NCI-H1930 (cell line): ENCODE results near the gene HRH4.

Experiments
- DNase-seq, 2 experiments: peaks; one replicate each; lab custom pipeline; 2025; lab: John Stamatoyannopoulos, UW

The HRH4 gene

GRCh38 chr18:24466771-24467170 lies 6.3 kb downstream of the HRH4 start:
- no peak for DNase-seq

- DNase-seq: no peak
Measured at GRCh38 chr18:24470022-24470618, 9.7 kb downstream of the HRH4 start.

- DNase-seq: no peak
Measured at GRCh38 chr18:24470805-24471204, 10.4 kb downstream of the HRH4 start.

- no peak for DNase-seq
Measured at GRCh38 chr18:24472591-24472990, 12.2 kb downstream of the HRH4 start.

GRCh38 chr18:24474406-24474805 lies 14.0 kb downstream of the HRH4 start:
- no peak for DNase-seq

GRCh38 chr18:24475926-24476589 lies 15.6 kb downstream of the HRH4 start:
- DNase-seq: no peak

- DNase-seq: no peak
Measured at GRCh38 chr18:24479371-24479770, 18.9 kb downstream of the HRH4 start.

- no peak for DNase-seq
Measured at GRCh38 chr18:24482821-24483220, 22.4 kb downstream of the HRH4 start.

- no peak for DNase-seq
Measured at GRCh38 chr18:24485681-24486080, 25.2 kb downstream of the HRH4 start.

- DNase-seq: no peak
Measured at GRCh38 chr18:24486684-24487083, 26.2 kb downstream of the HRH4 start.

- DNase-seq: peak in 1 of 2 experiments; percentile 28
Measured at GRCh38 chr18:24488824-24489493, 28.5 kb downstream of the HRH4 start.

- DNase-seq: no peak
Measured at GRCh38 chr18:24490539-24490938, 30.1 kb downstream of the HRH4 start.

- no peak for DNase-seq
Measured at GRCh38 chr18:24491927-24492834, 31.7 kb downstream of the HRH4 start.

- no peak for DNase-seq
Measured at GRCh38 chr18:24494586-24494985, 34.1 kb downstream of the HRH4 start.

GRCh38 chr18:24497031-24497754 lies 36.8 kb downstream of the HRH4 start:
- no peak for DNase-seq

- DNase-seq: no peak
Measured at GRCh38 chr18:24499814-24500213, 39.4 kb downstream of the HRH4 start.

GRCh38 chr18:24500217-24500616 lies 39.8 kb downstream of the HRH4 start:
- no peak for DNase-seq

GRCh38 chr18:24500766-24501165 lies 40.3 kb downstream of the HRH4 start:
- DNase-seq: no peak

GRCh38 chr18:24502667-24503523 lies 42.5 kb downstream of the HRH4 start:
- DNase-seq: no peak

GRCh38 chr18:24504401-24504800 lies 44.0 kb downstream of the HRH4 start:
- DNase-seq: no peak

GRCh38 chr18:24506175-24506574 lies 45.7 kb downstream of the HRH4 start:
- DNase-seq: no peak
